H1 (cell line): ENCODE results near the gene AP1S1. TPM values are rescaled to one million over a fixed set of nuclear protein-coding genes. Genes with fewer than 3 reads are reported as not detected.

Experiments used
- CTCF ChIA-PET: fragments of 300-600 bp; sonication (Branson Sonifier 250); formaldehyde crosslinking; loops from one replicate; lab custom pipeline; 2021; ENCODE audit not compliant: partially characterized antibody; lab: Charles Lee
- POLR2A ChIA-PET: fragments of 300-600 bp; sonication (Branson Sonifier 250); formaldehyde crosslinking; loops from one replicate; lab custom pipeline; 2021; ENCODE audit warnings: inconsistent platforms; ENCODE audit not compliant: partially characterized antibody; lab: Charles Lee
- DNase-seq, 2 experiments: peaks; one replicate each; pipeline versions ENCODE4 v3.0.0 to v3.0.0-alpha.2; 2010 to 2022; ENCODE audit warnings: low spot score in 2 of 2, low read depth in 1 of 2, mixed read lengths in 1 of 2
- FAIRE-seq: peaks from 2 replicates; lab custom pipeline; 2011; peaks lifted over from hg19 to GRCh38; lab: Jason Lieb, UNC
- H2AFZ ChIP-seq: 2 replicates; pipeline ENCODE4 v1.8.1; 2012; ENCODE audit warnings: low read length, inconsistent platforms
- H2AK5ac ChIP-seq: 2 replicates; pipeline ENCODE4 v1.6.1; 2013; ENCODE audit warnings: low read depth, low read length
- H2BK120ac ChIP-seq: replicated peaks from 2 replicates; pipeline ENCODE3; 2013; ENCODE audit warnings: low read depth, low read length, inconsistent platforms
- H2BK12ac ChIP-seq: 2 replicates; pipeline ENCODE4 v1.6.1; 2013; ENCODE audit warnings: low read depth, low read length
- H2BK15ac ChIP-seq: 2 replicates; pipeline ENCODE4 v1.6.1; 2013; ENCODE audit warnings: low read length
- H2BK20ac ChIP-seq: 2 replicates; pipeline ENCODE4 v1.6.1; 2013; ENCODE audit warnings: low read length
- H2BK5ac ChIP-seq: 2 replicates; pipeline ENCODE4 v1.6.1; 2013; ENCODE audit warnings: low read depth, low read length
- H3K14ac ChIP-seq: 2 replicates; pipeline ENCODE4 v1.6.1; 2013; ENCODE audit warnings: inconsistent platforms; ENCODE audit not compliant: insufficient read length
- H3K18ac ChIP-seq: 2 replicates; pipeline ENCODE4 v1.6.1; 2013; ENCODE audit warnings: low read length; ENCODE audit errors: extremely low read depth
- H3K23ac ChIP-seq: 2 replicates; pipeline ENCODE4 v1.6.1; 2013; ENCODE audit warnings: inconsistent platforms; ENCODE audit not compliant: insufficient read length
- H3K23me2 ChIP-seq: 2 replicates; pipeline ENCODE4 v1.6.1; 2013; ENCODE audit warnings: low read depth, low read length
- H3K27ac ChIP-seq: 2 replicates; pipeline ENCODE4 v1.6.1; 2011; ENCODE audit warnings: low read depth, low read length, inconsistent platforms
- H3K27me3 ChIP-seq, 4 experiments: replicated peaks in 1 of 4; 1 replicate in 1 of 4; 2 replicates in 3 of 4; pipeline versions ENCODE4 v1.6.1 to v1.8.1; 2011 to 2013; ENCODE audit warnings: low read length in 3 of 4, mild to moderate bottlenecking in 3 of 4, inconsistent platforms in 2 of 4, mixed read lengths in 2 of 4, moderate library complexity in 1 of 4; ENCODE audit not compliant: control insufficient read depth in 3 of 4, insufficient read depth in 3 of 4; ENCODE audit errors: extremely low read depth in 1 of 4
- H3K36me3 ChIP-seq, 4 experiments: 2 replicates each; pipeline versions ENCODE4 v1.6.1 to v1.8.1; 2011 to 2013; ENCODE audit warnings: mild to moderate bottlenecking in 4 of 4, low read length in 3 of 4, moderate library complexity in 2 of 4, control low read depth in 1 of 4, inconsistent platforms in 1 of 4; ENCODE audit not compliant: insufficient read depth in 4 of 4, control insufficient read depth in 2 of 4
- H3K4ac ChIP-seq: replicated peaks from 2 replicates; pipeline ENCODE3; 2013; ENCODE audit warnings: low read length, low read depth, mixed read lengths, inconsistent platforms; ENCODE audit not compliant: insufficient read length
- H3K4me1 ChIP-seq, 4 experiments: replicated peaks in 1 of 4; 1 replicate in 1 of 4; 2 replicates in 3 of 4; pipeline versions ENCODE4 v1.6.1 to v1.8.1; 2011 to 2013; ENCODE audit warnings: low read length in 3 of 4, inconsistent platforms in 2 of 4, mixed read lengths in 1 of 4; ENCODE audit not compliant: insufficient read depth in 4 of 4, control insufficient read depth in 3 of 4
- H3K4me2 ChIP-seq, 2 experiments: 2 replicates each; pipeline versions ENCODE4 v1.6.1 to v1.8.1; 2011 to 2013; ENCODE audit warnings: low read depth in 2 of 2, low read length in 2 of 2, control low read depth in 1 of 2, inconsistent platforms in 1 of 2, mild to moderate bottlenecking in 1 of 2; ENCODE audit not compliant: insufficient read depth in 1 of 2
- H3K4me3 ChIP-seq, 4 experiments: fragments of 200-600, 300-600 bp in 1 of 4; sonication (generic), shearing (Covaris generic), sonication (Bioruptor Twin) in 1 of 4; 2 replicates each; pipeline versions ENCODE4 v1.5.1 to v1.8.1; 2011 to 2016; ENCODE audit warnings: low read length in 4 of 4, low read depth in 3 of 4, control low read depth in 2 of 4, inconsistent platforms in 2 of 4, mild to moderate bottlenecking in 2 of 4, mixed read lengths in 1 of 4, moderate library complexity in 1 of 4; ENCODE audit not compliant: insufficient read depth in 2 of 4; ENCODE audit errors: extremely low read depth in 1 of 4
- H3K56ac ChIP-seq: replicated peaks from 2 replicates; pipeline ENCODE3; 2013; ENCODE audit warnings: low read depth, mild to moderate bottlenecking, mixed read lengths, low read length, inconsistent platforms; ENCODE audit not compliant: insufficient read length
- H3K79me1 ChIP-seq: 2 replicates; pipeline ENCODE4 v1.6.1; 2013; ENCODE audit warnings: low read depth, low read length, control low read depth
- H3K79me2 ChIP-seq, 2 experiments: 2 replicates each; pipeline versions ENCODE4 v1.6.1 to v1.8.1; 2012 to 2013; ENCODE audit warnings: low read length in 2 of 2, mild to moderate bottlenecking in 2 of 2, inconsistent platforms in 1 of 2; ENCODE audit not compliant: insufficient read depth in 2 of 2, control insufficient read depth in 1 of 2
- H3K9ac ChIP-seq, 4 experiments: replicated peaks in 1 of 4; 1 replicate in 1 of 4; 2 replicates in 3 of 4; pipeline versions ENCODE4 v1.6.1 to v1.8.1; 2011 to 2013; ENCODE audit warnings: low read depth in 3 of 4, low read length in 3 of 4, control low read depth in 2 of 4, mild to moderate bottlenecking in 2 of 4, moderate library complexity in 2 of 4, inconsistent platforms in 1 of 4; ENCODE audit errors: extremely low read depth in 1 of 4
- H3K9me3 ChIP-seq, 2 experiments: 2 replicates each; pipeline versions ENCODE4 v1.6.1 to v1.8.1; 2012 to 2013; ENCODE audit warnings: mild to moderate bottlenecking in 2 of 2, moderate library complexity in 2 of 2, control low read depth in 1 of 2, inconsistent platforms in 1 of 2, low read depth in 1 of 2, low read length in 1 of 2, mixed read lengths in 1 of 2; ENCODE audit not compliant: insufficient read depth in 2 of 2
- H4K20me1 ChIP-seq, 2 experiments: replicated peaks in 1 of 2; 2 replicates each; pipeline versions ENCODE3 to v1.8.1; 2011 to 2013; ENCODE audit warnings: inconsistent platforms in 2 of 2, low read length in 2 of 2, mild to moderate bottlenecking in 1 of 2; ENCODE audit not compliant: insufficient read depth in 2 of 2, control insufficient read depth in 1 of 2
- H4K5ac ChIP-seq: 2 replicates; pipeline ENCODE4 v1.6.1; 2013; ENCODE audit warnings: low read length, low read depth, mixed read lengths, inconsistent platforms; ENCODE audit not compliant: insufficient read length
- H4K8ac ChIP-seq: 2 replicates; pipeline ENCODE4 v1.8.0; 2013; ENCODE audit warnings: mild to moderate bottlenecking, moderate library complexity, low read length, inconsistent platforms; ENCODE audit not compliant: insufficient read depth; ENCODE audit errors: extremely low read depth
- H4K91ac ChIP-seq: replicated peaks from 2 replicates; pipeline ENCODE3; 2013; ENCODE audit warnings: low read length, mixed read lengths, inconsistent platforms; ENCODE audit not compliant: insufficient read length
- WGBS, 2 experiments: shearing (Covaris generic) in 1 of 2; methylation state at CpG; one replicate each; pipeline versions ENCODE4 v1.1.6 to v1.1.7; 2013 to 2015; ENCODE audit warnings: low lambda C conversion rate in 2 of 2, mixed read lengths in 2 of 2, inconsistent platforms in 1 of 2, low coverage in 1 of 2, missing lambda C conversion rate in 1 of 2; ENCODE audit not compliant: insufficient replicate concordance in 2 of 2, insufficient coverage in 1 of 2, insufficient read length in 1 of 2; ENCODE audit errors: extremely low coverage in 1 of 2, missing lambda C conversion rate in 1 of 2; 5-methylcytosine and 5-hydroxymethylcytosine counted together
- polyA plus RNA-seq, 7 experiments: library from polyadenylated mRNA; depleted of rRNA in 3 of 7; stranded (reverse) in 5 of 7; unstranded in 2 of 7; fragments of >200 nt in 5 of 7; fragments of 200-250 nt in 2 of 7; gene quantifications; 1 replicate in 5 of 7; 2 replicates in 1 of 7; 4 replicates in 1 of 7; pipeline versions ENCODE4 v1.2.1 to v1.2.3, GENCODE V29; 2011 to 2013; ENCODE audit warnings: missing spikeins in 2 of 7, mixed read lengths in 2 of 7
- total RNA-seq: library from RNA; stranded (reverse); fragmentation: NEBNext Ultra II Directional; extraction: Animal tissue kit (Norgen Biotek cat#: 25700); gene quantifications from 2 replicates; pipeline ENCODE4 v1.2.1, GENCODE V29; 2021
- TF ChIP-seq, protein P1 (sequence below), 3 experiments: IDR thresholded peaks; 1 replicate in 2 of 3; 2 replicates in 1 of 3; pipeline versions ENCODE4 v1.5.1 to v1.6.1; 2011; ENCODE audit warnings: low read length in 3 of 3, mild to moderate bottlenecking in 3 of 3, inconsistent platforms in 2 of 3, low read depth in 1 of 3, moderate library complexity in 1 of 3; ENCODE audit not compliant: insufficient read depth in 1 of 3; ENCODE audit errors: control extremely low read depth in 1 of 3

Gene AP1S1
- total and polyA plus RNA-seq, 2 of the 8 experiments (the other 6 are each of a cell fraction or from before 2014, with no cell fraction given), result 56.1 to 59.3 TPM

DNA sequence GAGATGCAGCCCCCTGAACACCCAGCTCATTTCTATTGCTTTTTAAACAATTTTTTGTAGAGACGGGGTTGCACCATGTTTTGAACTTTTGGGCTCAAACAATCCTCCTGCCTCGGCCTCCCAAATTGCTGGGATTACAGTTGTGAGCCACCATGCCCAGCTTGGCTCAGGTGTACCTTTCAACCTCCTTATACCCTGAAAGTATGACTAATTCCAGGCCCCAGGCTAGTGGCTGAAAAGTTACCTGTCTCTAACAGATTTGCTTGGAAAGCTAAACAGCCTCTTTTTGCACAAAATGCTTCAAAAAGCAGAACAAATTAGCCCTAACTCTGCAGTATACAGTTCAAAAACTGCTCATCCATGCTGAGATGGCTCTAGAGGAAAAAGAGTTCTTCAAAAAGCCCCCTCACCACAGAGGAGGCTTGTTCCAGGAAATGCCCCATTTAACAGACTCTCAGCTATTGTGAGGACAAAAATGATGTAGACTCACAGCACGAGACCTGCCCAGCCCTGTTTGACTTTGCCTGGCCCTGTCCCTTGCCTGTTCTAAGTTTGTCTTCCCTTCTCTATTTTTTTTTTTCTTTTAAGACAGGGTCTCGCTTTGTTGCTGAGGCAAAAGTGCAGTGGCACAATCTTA is 13.4 kb upstream of the AP1S1 start:
- Histone ChIP-seq H4K91ac (no peak overlapping the region), H2BK15ac (no peak overlapping the region), H3K9me3 (no peaks in the 10 kb centered on the region), H3K79me2 (no peaks in the 10 kb centered on the region), H2BK5ac (no peak overlapping the region), H3K14ac (no peak overlapping the region), H2AFZ (no peak overlapping the region), H3K23ac (no peak overlapping the region), H3K4ac (no peak overlapping the region), H3K27me3 (no peaks in the 10 kb centered on the region; a peak in 1 of 7 replicates), H2BK20ac (peak overlapping the region; percentile 23; the same call in 1 of the 2 replicates), H3K9ac (no peak overlapping the region), H3K4me3 (no peak overlapping the region), H3K4me2 (no peak overlapping the region), H4K8ac (no peak overlapping the region), H3K23me2 (no peaks in the 10 kb centered on the region; the same call in 1 of the 2 replicates), H2AK5ac (no peak overlapping the region), H3K18ac (no peak overlapping the region), H3K79me1 (no peaks in the 10 kb centered on the region), H3K56ac (no peak overlapping the region), H2BK120ac (no peak overlapping the region), H3K27ac (no peak overlapping the region), H3K36me3 (no peaks in the 10 kb centered on the region), H3K4me1 (peaks cover 0 to 3% (median 0%) of the 10 kb centered on the region in 4 experiments; a peak in 1 of 7 replicates), H4K20me1 (no peaks in the 10 kb centered on the region), H2BK12ac (no peak overlapping the region), H4K5ac (no peak overlapping the region)
- TF ChIP-seq, protein P1, sequence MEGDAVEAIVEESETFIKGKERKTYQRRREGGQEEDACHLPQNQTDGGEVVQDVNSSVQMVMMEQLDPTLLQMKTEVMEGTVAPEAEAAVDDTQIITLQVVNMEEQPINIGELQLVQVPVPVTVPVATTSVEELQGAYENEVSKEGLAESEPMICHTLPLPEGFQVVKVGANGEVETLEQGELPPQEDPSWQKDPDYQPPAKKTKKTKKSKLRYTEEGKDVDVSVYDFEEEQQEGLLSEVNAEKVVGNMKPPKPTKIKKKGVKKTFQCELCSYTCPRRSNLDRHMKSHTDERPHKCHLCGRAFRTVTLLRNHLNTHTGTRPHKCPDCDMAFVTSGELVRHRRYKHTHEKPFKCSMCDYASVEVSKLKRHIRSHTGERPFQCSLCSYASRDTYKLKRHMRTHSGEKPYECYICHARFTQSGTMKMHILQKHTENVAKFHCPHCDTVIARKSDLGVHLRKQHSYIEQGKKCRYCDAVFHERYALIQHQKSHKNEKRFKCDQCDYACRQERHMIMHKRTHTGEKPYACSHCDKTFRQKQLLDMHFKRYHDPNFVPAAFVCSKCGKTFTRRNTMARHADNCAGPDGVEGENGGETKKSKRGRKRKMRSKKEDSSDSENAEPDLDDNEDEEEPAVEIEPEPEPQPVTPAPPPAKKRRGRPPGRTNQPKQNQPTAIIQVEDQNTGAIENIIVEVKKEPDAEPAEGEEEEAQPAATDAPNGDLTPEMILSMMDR (IDR thresholded peaks at IDR 0.05; ENCODE audit: control extremely low read depth in 1 of 3, insufficient read depth in 1 of 3, low read depth in 1 of 3, low read length in 3 of 3), result no peak
- 81% methylated on average over 4 of the region's 4 CpGs; no CpG with 5 or more reads in 1 of the 2 experiments for WGBS, 2 experiments
- CTCF ChIA-PET, result interaction anchor here (0.7 to 9.7 kb wide), 14 partner anchors 10 to 577 kb away, joined by 3 to 168 read pairs (median 6); partner anchors contain the start of genes MOGAT3 and SERPINE1
- DNase-seq (no peak), FAIRE-seq (no peak)
- POLR2A ChIA-PET, result interaction anchor here (0.7 to 1.1 kb wide), 4 partner anchors 10 to 249 kb away, joined by 3 to 4 read pairs (median 3); no protein-coding TSS in a partner anchor
